Liver (tissue), 9 donors: Measurements from ENCODE around the gene ADISSP. TPM values are rescaled to one million over a fixed set of nuclear protein-coding genes. Genes with fewer than 3 reads are reported as not detected.

ENCODE experiments used
- DNase-seq: peaks from one replicate; pipeline ENCODE4 v3.0.0-alpha.2; 2017; ENCODE audit warnings: low spot score
- H3K27ac ChIP-seq, 2 donors: one replicate each; pipeline ENCODE4 v1.7.0; 2013; ENCODE audit warnings: inconsistent platforms in 2 of 2, low read length in 2 of 2, control low read depth in 1 of 2, low read depth in 1 of 2, mild to moderate bottlenecking in 1 of 2
- H3K27me3 ChIP-seq, 4 donors: one replicate each; pipeline versions ENCODE4 v1.6.1 to v1.7.0; 2013; ENCODE audit warnings: low read length in 3 of 4, inconsistent platforms in 1 of 4, mild to moderate bottlenecking in 1 of 4, moderate library complexity in 1 of 4; ENCODE audit not compliant: control insufficient read depth in 4 of 4, insufficient read depth in 4 of 4
- H3K36me3 ChIP-seq, 4 donors: one replicate each; pipeline versions ENCODE4 v1.6.1 to v1.7.0; 2013; ENCODE audit warnings: low read length in 3 of 4, mild to moderate bottlenecking in 3 of 4, low read depth in 1 of 4, moderate library complexity in 1 of 4; ENCODE audit not compliant: control insufficient read depth in 4 of 4, insufficient read depth in 3 of 4
- H3K4me1 ChIP-seq, 4 donors: one replicate each; pipeline versions ENCODE4 v1.6.1 to v1.7.0; 2013; ENCODE audit warnings: low read length in 3 of 4, mild to moderate bottlenecking in 3 of 4, moderate library complexity in 1 of 4; ENCODE audit not compliant: control insufficient read depth in 4 of 4, insufficient read depth in 4 of 4
- H3K4me3 ChIP-seq, 3 donors: one replicate each; pipeline versions ENCODE4 v1.6.1 to v1.7.0; 2013; ENCODE audit warnings: low read length in 3 of 3, control low read depth in 1 of 3, low read depth in 1 of 3, mild to moderate bottlenecking in 1 of 3
- H3K9ac ChIP-seq, 2 donors: one replicate each; pipeline ENCODE4 v1.7.0; 2013; ENCODE audit warnings: low read length in 2 of 2, mild to moderate bottlenecking in 2 of 2, moderate library complexity in 2 of 2, control low read depth in 1 of 2, low read depth in 1 of 2
- H3K9me3 ChIP-seq, 4 donors: one replicate each; pipeline versions ENCODE4 v1.6.1 to v1.7.0; 2013; ENCODE audit warnings: low read length in 3 of 4; ENCODE audit not compliant: control insufficient read depth in 4 of 4
- ATF3 ChIP-seq: IDR thresholded peaks from 2 replicates; pipeline ENCODE4 v1.6.1; 2016; ENCODE audit warnings: antibody characterized with exemption
- CTCF ChIP-seq: fragments of 150-350 bp; IDR thresholded peaks from 2 replicates; pipeline ENCODE4 v1.5.1; 2017; ENCODE audit warnings: improper control_type of control experiment, low read depth, low read length; ENCODE audit not compliant: missing input control
- EGR1 ChIP-seq, 2 donors: IDR thresholded peaks; 2 replicates each; pipeline ENCODE4 v1.6.1; 2016 to 2018; ENCODE audit warnings: antibody characterized with exemption in 2 of 2, low read depth in 2 of 2
- FOXA1 ChIP-seq: IDR thresholded peaks from 2 replicates; pipeline ENCODE4 v1.6.1; 2016; ENCODE audit warnings: antibody characterized with exemption
- FOXA2 ChIP-seq: IDR thresholded peaks from 2 replicates; pipeline ENCODE4 v1.6.1; 2016; ENCODE audit warnings: antibody characterized with exemption
- GABPA ChIP-seq, 2 donors: IDR thresholded peaks in 1 of 2; conservative IDR thresholded peaks in 1 of 2; 2 replicates each; pipeline ENCODE4 v1.6.1; 2016; ENCODE audit warnings: antibody characterized with exemption in 2 of 2, mild to moderate bottlenecking in 1 of 2, moderate library complexity in 1 of 2
- HNF4A ChIP-seq, 2 donors: conservative IDR thresholded peaks; 2 replicates each; pipeline ENCODE4 v1.6.1; 2016; ENCODE audit warnings: antibody characterized with exemption in 2 of 2, mild to moderate bottlenecking in 2 of 2
- HNF4G ChIP-seq: IDR thresholded peaks from 2 replicates; pipeline ENCODE4 v1.6.1; 2016; ENCODE audit warnings: antibody characterized with exemption
- JUND ChIP-seq, 2 donors: IDR thresholded peaks; 2 replicates each; pipeline ENCODE4 v1.6.1; 2016; ENCODE audit warnings: antibody characterized with exemption in 2 of 2
- MAX ChIP-seq: IDR thresholded peaks from 2 replicates; pipeline ENCODE4 v1.6.1; 2016; ENCODE audit warnings: antibody characterized with exemption
- NR2F2 ChIP-seq: IDR thresholded peaks from 2 replicates; pipeline ENCODE4 v1.6.1; 2016; ENCODE audit warnings: antibody characterized with exemption
- RAD21 ChIP-seq, 2 donors: IDR thresholded peaks; 2 replicates each; pipeline ENCODE4 v1.6.1; 2016; ENCODE audit warnings: antibody characterized with exemption in 2 of 2, mild to moderate bottlenecking in 2 of 2
- REST ChIP-seq: IDR thresholded peaks from 2 replicates; pipeline ENCODE4 v1.6.1; 2016; ENCODE audit warnings: antibody characterized with exemption, mild to moderate bottlenecking
- RXRA ChIP-seq, 2 donors: IDR thresholded peaks; 2 replicates each; pipeline ENCODE4 v1.6.1; 2017 to 2018; ENCODE audit warnings: antibody characterized with exemption in 2 of 2, mild to moderate bottlenecking in 1 of 2
- SP1 ChIP-seq: IDR thresholded peaks from 2 replicates; pipeline ENCODE4 v1.6.1; 2018; ENCODE audit warnings: antibody characterized with exemption, mild to moderate bottlenecking
- TAF1 ChIP-seq: conservative IDR thresholded peaks from 2 replicates; pipeline ENCODE4 v1.6.1; 2016; ENCODE audit warnings: antibody characterized with exemption, mild to moderate bottlenecking
- YY1 ChIP-seq: IDR thresholded peaks from 2 replicates; pipeline ENCODE4 v1.6.1; 2016; ENCODE audit warnings: antibody characterized with exemption, mild to moderate bottlenecking
- ZBTB33 ChIP-seq: IDR thresholded peaks from 2 replicates; pipeline ENCODE4 v1.6.1; 2016; ENCODE audit warnings: antibody characterized with exemption
- WGBS: extraction: QIAGEN DNeasy Blood & Tissue Kit; methylation state at CpG from one replicate; pipeline ENCODE4 v1.1.7; 2013; 5-methylcytosine and 5-hydroxymethylcytosine counted together
- polyA plus RNA-seq, 2 donors: library from polyadenylated mRNA; stranded (reverse) in 1 of 2; unstranded in 1 of 2; fragments of 200-250 nt in 1 of 2; fragments of >200 nt in 1 of 2; fragmentation: Nextera tagmentation in 1 of 2; extraction: Ambion mirVana in 1 of 2; gene quantifications; one replicate each; pipeline versions ENCODE4 v1.2.1 to v1.2.3, GENCODE V29; 2013 to 2015
- total RNA-seq, 2 donors: library from RNA; depleted of rRNA; stranded (reverse); fragments of >200 nt; gene quantifications; one replicate each; pipeline ENCODE4 v1.2.3, GENCODE V29; 2014
- donor health status: healthy.
- donor health status: healthy.
- donor health status: healthy.
- donor health status: healthy.
- donor health status: healthy.

Gene ADISSP
- total and polyA plus RNA-seq, 4 donors = 3.8 to 27.3 (median 10.4) TPM

- Histone ChIP-seq H3K36me3 (no peaks in the 10 kb centered on the region), H3K27me3 (peaks cover 0 to 2% (median 0%) of the 10 kb centered on the region in 4 donors), H3K4me1 (no peaks in the 10 kb centered on the region), H3K27ac (no peak overlapping the region), H3K4me3 (no peak overlapping the region), H3K9ac (no peak overlapping the region), H3K9me3 (no peaks in the 10 kb centered on the region)
- WGBS = 53% methylated on average over 11 of the region's 11 CpGs
- TF ChIP-seq NR2F2 (no peak), ATF3 (no peak), JUND (IDR thresholded peaks at IDR 0.05) (no peak), TAF1 (no peak), MAX (no peak), RAD21 (IDR thresholded peaks at IDR 0.05) (no peak), ZBTB33 (no peak), EGR1 (IDR thresholded peaks at IDR 0.05; ENCODE audit: low read depth in 2 of 2) (no peak), FOXA1 (no peak), RXRA (IDR thresholded peaks at IDR 0.05) (no peak), GABPA (IDR thresholded peaks at IDR 0.05 in 1 of 2, conservative IDR thresholded peaks at IDR 0.05 in 1 of 2) (no peak), HNF4A (conservative IDR thresholded peaks at IDR 0.05) (no peak), CTCF (no peak), SP1 (no peak), REST (no peak), YY1 (no peak), HNF4G (no peak), FOXA2 (no peak)
- no peak for DNase-seq
These were observed 40.0 kb downstream of the ADISSP start for GRCh38 chr20:3727401-3728021.
